ENCODE data around the gene PCDH12. TPM values are rescaled to one million over a fixed set of nuclear protein-coding genes. Genes with fewer than 3 reads are reported as not detected.

Gene PCDH12
- polyA plus RNA-seq, 1 of the 3 experiments (the other 2 are of a cell fraction): 0.02 TPM

DNA sequence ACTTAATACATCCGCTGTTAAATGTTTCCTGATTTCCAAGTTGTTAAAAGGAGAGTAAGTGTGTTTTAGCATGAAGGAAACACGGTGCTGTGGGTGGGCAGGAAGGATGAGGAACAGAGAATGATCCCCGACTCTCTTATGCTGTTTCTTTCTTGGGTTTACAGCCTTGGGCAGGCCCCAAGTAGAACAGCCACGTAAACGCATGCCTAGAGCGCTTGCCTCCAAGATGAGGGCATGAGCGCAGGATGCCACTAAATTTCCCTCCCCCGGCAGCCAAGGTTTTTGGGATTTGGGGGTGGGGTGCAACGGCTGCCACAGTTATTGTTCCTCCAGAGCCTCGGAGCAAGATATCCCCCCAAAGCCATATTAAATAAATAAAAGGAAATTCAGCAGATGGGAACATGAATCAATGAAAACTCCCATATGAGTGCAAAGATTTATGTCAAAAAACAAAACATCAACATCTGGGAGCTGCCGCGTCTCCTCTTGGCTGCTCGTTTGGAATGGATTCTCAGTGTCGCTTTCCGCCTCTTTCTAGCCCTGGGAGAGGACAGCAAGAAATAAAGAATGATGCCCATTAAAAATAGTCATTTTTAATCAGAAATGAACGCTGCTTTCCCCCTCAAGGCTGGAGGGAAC lies 44.3 kb downstream of the PCDH12 start (continued):
- TF ChIP-seq RCOR1 (IDR thresholded peaks at IDR 0.05; ENCODE audit: low read length): no peak
- no peak for TF ChIP-seq TEAD4 (IDR thresholded peaks at IDR 0.05; ENCODE audit: borderline replicate concordance, insufficient read depth)
- TF ChIP-seq, protein P1, sequence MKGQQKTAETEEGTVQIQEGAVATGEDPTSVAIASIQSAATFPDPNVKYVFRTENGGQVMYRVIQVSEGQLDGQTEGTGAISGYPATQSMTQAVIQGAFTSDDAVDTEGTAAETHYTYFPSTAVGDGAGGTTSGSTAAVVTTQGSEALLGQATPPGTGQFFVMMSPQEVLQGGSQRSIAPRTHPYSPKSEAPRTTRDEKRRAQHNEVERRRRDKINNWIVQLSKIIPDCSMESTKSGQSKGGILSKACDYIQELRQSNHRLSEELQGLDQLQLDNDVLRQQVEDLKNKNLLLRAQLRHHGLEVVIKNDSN (IDR thresholded peaks at IDR 0.05; ENCODE audit: borderline replicate concordance, low read depth): no peak
- TF ChIP-seq EZH2phosphoT487 (IDR thresholded peaks at IDR 0.05; ENCODE audit: borderline replicate concordance, low read depth): no peak
- no peak for TF ChIP-seq NFIC (IDR thresholded peaks at IDR 0.05; ENCODE audit: borderline replicate concordance)
- TF ChIP-seq, protein P2, sequence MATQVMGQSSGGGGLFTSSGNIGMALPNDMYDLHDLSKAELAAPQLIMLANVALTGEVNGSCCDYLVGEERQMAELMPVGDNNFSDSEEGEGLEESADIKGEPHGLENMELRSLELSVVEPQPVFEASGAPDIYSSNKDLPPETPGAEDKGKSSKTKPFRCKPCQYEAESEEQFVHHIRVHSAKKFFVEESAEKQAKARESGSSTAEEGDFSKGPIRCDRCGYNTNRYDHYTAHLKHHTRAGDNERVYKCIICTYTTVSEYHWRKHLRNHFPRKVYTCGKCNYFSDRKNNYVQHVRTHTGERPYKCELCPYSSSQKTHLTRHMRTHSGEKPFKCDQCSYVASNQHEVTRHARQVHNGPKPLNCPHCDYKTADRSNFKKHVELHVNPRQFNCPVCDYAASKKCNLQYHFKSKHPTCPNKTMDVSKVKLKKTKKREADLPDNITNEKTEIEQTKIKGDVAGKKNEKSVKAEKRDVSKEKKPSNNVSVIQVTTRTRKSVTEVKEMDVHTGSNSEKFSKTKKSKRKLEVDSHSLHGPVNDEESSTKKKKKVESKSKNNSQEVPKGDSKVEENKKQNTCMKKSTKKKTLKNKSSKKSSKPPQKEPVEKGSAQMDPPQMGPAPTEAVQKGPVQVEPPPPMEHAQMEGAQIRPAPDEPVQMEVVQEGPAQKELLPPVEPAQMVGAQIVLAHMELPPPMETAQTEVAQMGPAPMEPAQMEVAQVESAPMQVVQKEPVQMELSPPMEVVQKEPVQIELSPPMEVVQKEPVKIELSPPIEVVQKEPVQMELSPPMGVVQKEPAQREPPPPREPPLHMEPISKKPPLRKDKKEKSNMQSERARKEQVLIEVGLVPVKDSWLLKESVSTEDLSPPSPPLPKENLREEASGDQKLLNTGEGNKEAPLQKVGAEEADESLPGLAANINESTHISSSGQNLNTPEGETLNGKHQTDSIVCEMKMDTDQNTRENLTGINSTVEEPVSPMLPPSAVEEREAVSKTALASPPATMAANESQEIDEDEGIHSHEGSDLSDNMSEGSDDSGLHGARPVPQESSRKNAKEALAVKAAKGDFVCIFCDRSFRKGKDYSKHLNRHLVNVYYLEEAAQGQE (IDR thresholded peaks at IDR 0.05; ENCODE audit: low read depth, low read length): no peak

- Histone ChIP-seq H3K4me2 (no peak overlapping the region), H3K9me2 (no peaks in the 10 kb centered on the region), H3K9ac (no peak overlapping the region), H3K4me3 (ENCODE audit: low read depth in 2 of 2, low read length in 1 of 2) (no peak overlapping the region), H3K27ac (ENCODE audit: low read depth in 2 of 2, low read length in 1 of 2) (no peak overlapping the region), H3K36me3 (replicated peaks in 1 of 2; ENCODE audit: control insufficient read depth in 1 of 2, insufficient read depth in 2 of 2, low read length in 1 of 2) (no peaks in the 10 kb centered on the region), H2AFZ (ENCODE audit: low read depth) (no peak overlapping the region), H3K27me3 (ENCODE audit: insufficient read depth) (no peaks in the 10 kb centered on the region), H4K20me1 (ENCODE audit: insufficient read depth) (no peaks in the 10 kb centered on the region), H3K79me2 (ENCODE audit: insufficient read depth) (no peaks in the 10 kb centered on the region), H3K9me3 (no peaks in the 10 kb centered on the region), H3F3A (replicated peaks; ENCODE audit: insufficient read depth) (no peaks in the 10 kb centered on the region), H3K4me1 (ENCODE audit: control insufficient read depth in 1 of 2, insufficient read depth in 2 of 2, low read depth in 1 of 2, low read length in 1 of 2) (peaks cover 0 to 4% of the 10 kb centered on the region in 2 experiments; a peak in 1 of 4 replicates)
- TF ChIP-seq, protein P3, sequence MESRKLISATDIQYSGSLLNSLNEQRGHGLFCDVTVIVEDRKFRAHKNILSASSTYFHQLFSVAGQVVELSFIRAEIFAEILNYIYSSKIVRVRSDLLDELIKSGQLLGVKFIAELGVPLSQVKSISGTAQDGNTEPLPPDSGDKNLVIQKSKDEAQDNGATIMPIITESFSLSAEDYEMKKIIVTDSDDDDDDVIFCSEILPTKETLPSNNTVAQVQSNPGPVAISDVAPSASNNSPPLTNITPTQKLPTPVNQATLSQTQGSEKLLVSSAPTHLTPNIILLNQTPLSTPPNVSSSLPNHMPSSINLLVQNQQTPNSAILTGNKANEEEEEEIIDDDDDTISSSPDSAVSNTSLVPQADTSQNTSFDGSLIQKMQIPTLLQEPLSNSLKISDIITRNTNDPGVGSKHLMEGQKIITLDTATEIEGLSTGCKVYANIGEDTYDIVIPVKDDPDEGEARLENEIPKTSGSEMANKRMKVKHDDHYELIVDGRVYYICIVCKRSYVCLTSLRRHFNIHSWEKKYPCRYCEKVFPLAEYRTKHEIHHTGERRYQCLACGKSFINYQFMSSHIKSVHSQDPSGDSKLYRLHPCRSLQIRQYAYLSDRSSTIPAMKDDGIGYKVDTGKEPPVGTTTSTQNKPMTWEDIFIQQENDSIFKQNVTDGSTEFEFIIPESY (IDR thresholded peaks at IDR 0.05; ENCODE audit: borderline replicate concordance, low read depth): no peak
- TF ChIP-seq MEF2A (IDR thresholded peaks at IDR 0.05; ENCODE audit: borderline replicate concordance, low read depth) (no peak), FOSL2 (IDR thresholded peaks at IDR 0.05; ENCODE audit: borderline replicate concordance, low read depth) (no peak)
- TF ChIP-seq, protein P4, sequence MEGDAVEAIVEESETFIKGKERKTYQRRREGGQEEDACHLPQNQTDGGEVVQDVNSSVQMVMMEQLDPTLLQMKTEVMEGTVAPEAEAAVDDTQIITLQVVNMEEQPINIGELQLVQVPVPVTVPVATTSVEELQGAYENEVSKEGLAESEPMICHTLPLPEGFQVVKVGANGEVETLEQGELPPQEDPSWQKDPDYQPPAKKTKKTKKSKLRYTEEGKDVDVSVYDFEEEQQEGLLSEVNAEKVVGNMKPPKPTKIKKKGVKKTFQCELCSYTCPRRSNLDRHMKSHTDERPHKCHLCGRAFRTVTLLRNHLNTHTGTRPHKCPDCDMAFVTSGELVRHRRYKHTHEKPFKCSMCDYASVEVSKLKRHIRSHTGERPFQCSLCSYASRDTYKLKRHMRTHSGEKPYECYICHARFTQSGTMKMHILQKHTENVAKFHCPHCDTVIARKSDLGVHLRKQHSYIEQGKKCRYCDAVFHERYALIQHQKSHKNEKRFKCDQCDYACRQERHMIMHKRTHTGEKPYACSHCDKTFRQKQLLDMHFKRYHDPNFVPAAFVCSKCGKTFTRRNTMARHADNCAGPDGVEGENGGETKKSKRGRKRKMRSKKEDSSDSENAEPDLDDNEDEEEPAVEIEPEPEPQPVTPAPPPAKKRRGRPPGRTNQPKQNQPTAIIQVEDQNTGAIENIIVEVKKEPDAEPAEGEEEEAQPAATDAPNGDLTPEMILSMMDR (IDR thresholded peaks at IDR 0.05): no peak
- WGBS (ENCODE audit: low lambda C conversion rate): 22% methylated on average over 2 of the region's 2 CpGs
- POLR2A ChIA-PET: interaction anchor here (1.8 kb wide), 1 partner anchor 13 kb away, joined by 5 read pairs; the partner anchor contains the start of gene DELE1
- DNase-seq: no peak
- CTCF ChIA-PET: interaction anchor here (1.9 to 3.5 kb wide), 3 partner anchors 31 to 217 kb away, joined by 8 to 15 read pairs (median 13); partner anchors contain the start of gene PCDH1
These were observed 47.7 kb downstream of the PCDH12 start for GRCh38 chr5:141910271-141910673.

All from SK-N-SH (cell line).